AG09319 (cell line): ENCODE measurements around the gene WNT9A.

ENCODE experiments used
- DNase-seq: peaks from one replicate; pipeline ENCODE4 v3.0.0-alpha.2; 2010; ENCODE audit warnings: low read depth; ENCODE audit errors: extremely low read depth
- CTCF ChIP-seq: IDR thresholded peaks from 2 replicates; pipeline ENCODE4 v1.5.1; 2011; ENCODE audit warnings: low read depth, mild to moderate bottlenecking, inconsistent platforms, low read length, moderate library complexity

The WNT9A gene

GRCh38 chr1:227886503-227886961 lies 61.2 kb downstream of the WNT9A start:
- TF ChIP-seq CTCF, result no peak
- no peak for DNase-seq

GRCh38 chr1:227885648-227886502 lies 61.9 kb downstream of the WNT9A start:
- DNase-seq, result no peak
- no peak for TF ChIP-seq CTCF

GRCh38 chr1:227885135-227885647 lies 62.5 kb downstream of the WNT9A start:
- TF ChIP-seq CTCF, result no peak

GRCh38 chr1:227884370-227885134 lies 63.2 kb downstream of the WNT9A start:
- DNase-seq, result no peak
- TF ChIP-seq CTCF, result no peak

More at GRCh38 chr1:227885135-227885647, 62.5 kb downstream of the WNT9A start:
- no peak for DNase-seq

- DNase-seq, result no peak
- TF ChIP-seq CTCF, result no peak
Measured at GRCh38 chr1:227883641-227884301, 64.0 kb downstream of the WNT9A start.

DNA sequence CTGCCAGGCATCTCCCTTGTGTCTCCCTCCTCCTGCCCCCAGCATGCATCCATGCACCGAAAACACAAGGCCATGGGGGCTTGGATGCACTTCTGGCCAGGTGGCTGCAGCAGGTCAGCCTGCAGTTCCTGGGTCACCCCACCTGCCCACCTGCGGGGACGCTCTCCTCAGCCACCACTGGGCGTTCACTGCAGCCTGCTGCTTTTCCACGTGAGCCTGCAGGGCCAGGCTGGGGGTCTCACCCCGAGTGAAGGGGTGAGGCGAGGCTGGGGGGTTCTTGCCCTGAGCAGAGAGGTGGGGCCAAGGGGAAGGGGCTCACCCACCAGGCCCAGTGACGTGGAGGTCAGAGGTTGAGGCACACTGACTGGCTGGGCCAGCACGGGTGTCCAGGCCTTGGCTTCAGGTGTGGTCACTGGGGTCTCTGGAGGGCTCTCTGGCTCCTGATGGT lies 64.6 kb downstream of the WNT9A start:
- DNase-seq, result no peak
- no peak for TF ChIP-seq CTCF
